CD14-positive monocyte (primary cell): ENCODE measurements around the gene CES3. TPM values are rescaled to one million over a fixed set of nuclear protein-coding genes. Genes with fewer than 3 reads are reported as not detected.
A peak's percentile ranks its signal among the peaks of the same experiment; 100 is the strongest.

Experiments
- DNase-seq, 3 donors: peaks; one replicate each; pipeline ENCODE4 v3.0.0-alpha.2; 2011 to 2022
- H2AFZ ChIP-seq: 2 replicates; pipeline ENCODE4 v1.6.0; 2012; ENCODE audit warnings: mild to moderate bottlenecking, low read depth, low read length, inconsistent platforms; ENCODE audit not compliant: insufficient read depth, poor library complexity, severe bottlenecking
- H3K27ac ChIP-seq, 2 donors: 1 replicate in 1 of 2; 2 replicates in 1 of 2; pipeline ENCODE4 v1.5.1; 2012 to 2013; ENCODE audit warnings: low read length in 2 of 2, control low read depth in 1 of 2, inconsistent platforms in 1 of 2, low read depth in 1 of 2, mild to moderate bottlenecking in 1 of 2
- H3K27me3 ChIP-seq, 2 donors: one replicate each; pipeline versions ENCODE4 v1.6.0 to v1.6.1; 2011 to 2013; ENCODE audit warnings: low read length in 2 of 2; ENCODE audit not compliant: control insufficient read depth in 2 of 2, insufficient read depth in 2 of 2
- H3K36me3 ChIP-seq, 2 donors: replicated peaks in 1 of 2; 1 replicate in 1 of 2; 2 replicates in 1 of 2; pipeline versions ENCODE4 v1.5.1 to v1.6.1; 2012 to 2013; ENCODE audit warnings: low read length in 2 of 2, control low read depth in 1 of 2, inconsistent platforms in 1 of 2, mild to moderate bottlenecking in 1 of 2; ENCODE audit not compliant: insufficient read depth in 2 of 2, control insufficient read depth in 1 of 2
- H3K4me1 ChIP-seq, 2 donors: 1 replicate in 1 of 2; 2 replicates in 1 of 2; pipeline versions ENCODE4 v1.5.1 to v1.6.1; 2012 to 2013; ENCODE audit warnings: low read length in 2 of 2, control low read depth in 1 of 2, inconsistent platforms in 1 of 2, mild to moderate bottlenecking in 1 of 2, moderate library complexity in 1 of 2; ENCODE audit not compliant: insufficient read depth in 2 of 2, control insufficient read depth in 1 of 2
- H3K4me2 ChIP-seq: replicated peaks from 2 replicates; pipeline ENCODE3; 2012; ENCODE audit warnings: low read length, moderate library complexity, mild to moderate bottlenecking; ENCODE audit not compliant: poor library complexity, severe bottlenecking; ENCODE audit errors: extremely low read depth
- H3K4me3 ChIP-seq, 3 experiments: fragments of 200-600 bp in 1 of 3; sonication (generic) in 1 of 3; replicated peaks in 1 of 3; 1 replicate in 2 of 3; 2 replicates in 1 of 3; pipeline ENCODE4 v1.5.1; 2011 to 2013; ENCODE audit warnings: low read length in 3 of 3, mild to moderate bottlenecking in 3 of 3, control low read depth in 2 of 3, low read depth in 2 of 3, inconsistent platforms in 1 of 3, moderate library complexity in 1 of 3
- H3K79me2 ChIP-seq: 2 replicates; pipeline ENCODE4 v1.6.0; 2012; ENCODE audit warnings: mild to moderate bottlenecking, control low read depth, inconsistent platforms, low read length, moderate library complexity; ENCODE audit not compliant: insufficient read depth
- H3K9ac ChIP-seq: 2 replicates; pipeline ENCODE4 v1.6.0; 2017; ENCODE audit warnings: low read length, mild to moderate bottlenecking; ENCODE audit not compliant: insufficient read depth, poor library complexity, severe bottlenecking
- H3K9me3 ChIP-seq, 2 donors: replicated peaks in 1 of 2; 1 replicate in 1 of 2; 2 replicates in 1 of 2; pipeline versions ENCODE4 v1.5.1 to v1.6.1; 2012 to 2013; ENCODE audit warnings: low read length in 2 of 2, control low read depth in 1 of 2; ENCODE audit not compliant: control insufficient read depth in 1 of 2, insufficient read depth in 1 of 2
- H4K20me1 ChIP-seq: 2 replicates; pipeline ENCODE4 v1.6.0; 2012; ENCODE audit warnings: mild to moderate bottlenecking, low read length, control low read depth, moderate library complexity; ENCODE audit not compliant: insufficient read depth
- H3K27ac Mint-ChIP-seq, 7 donors: one replicate each; pipeline ENCODE4 v1.8.0; 2020; ENCODE audit warnings: mild to moderate bottlenecking in 7 of 7, mixed read lengths in 7 of 7, moderate library complexity in 6 of 7, inconsistent platforms in 2 of 7
- H3K27me3 Mint-ChIP-seq, 3 donors: one replicate each; pipeline ENCODE4 v1.8.0; 2021 to 2022; ENCODE audit warnings: low read depth in 3 of 3, mild to moderate bottlenecking in 3 of 3, mixed read lengths in 3 of 3, moderate library complexity in 3 of 3, inconsistent platforms in 1 of 3
- H3K36me3 Mint-ChIP-seq, 2 donors: one replicate each; pipeline ENCODE4 v1.8.0; 2020; ENCODE audit warnings: mixed read lengths in 2 of 2, inconsistent platforms in 1 of 2, mild to moderate bottlenecking in 1 of 2
- H3K4me1 Mint-ChIP-seq: one replicate; pipeline ENCODE4 v1.8.0; 2020; ENCODE audit warnings: mild to moderate bottlenecking, mixed read lengths
- H3K4me3 Mint-ChIP-seq, 2 donors: one replicate each; pipeline ENCODE4 v1.8.0; 2020; ENCODE audit warnings: mild to moderate bottlenecking in 2 of 2, mixed read lengths in 2 of 2, moderate library complexity in 1 of 2
- H3K9me3 Mint-ChIP-seq, 7 donors: one replicate each; pipeline ENCODE4 v1.8.0; 2020 to 2022; ENCODE audit warnings: mixed read lengths in 7 of 7, mild to moderate bottlenecking in 6 of 7, moderate library complexity in 6 of 7, inconsistent platforms in 2 of 7
- WGBS: methylation state at CpG from one replicate; pipeline ENCODE4 v1.1.5; 2013; ENCODE audit warnings: missing lambda C conversion rate; ENCODE audit not compliant: insufficient coverage; 5-methylcytosine and 5-hydroxymethylcytosine counted together
- intact Hi-C, 2 donors: fragments of 100-400 bp; cut with micrococcal nuclease; formaldehyde crosslinking; loops; one replicate each; pipeline versions ENCODE4 v1.15.0 to v1.15.1; 2023
- polyA plus RNA-seq, 3 donors: library from polyadenylated mRNA; depleted of rRNA in 1 of 3; unstranded in 2 of 3; stranded (reverse) in 1 of 3; fragments of 300-500 nt in 2 of 3; fragments of >200 nt in 1 of 3; fragmentation: Illumina TruSeq in 2 of 3; gene quantifications; 1 replicate in 2 of 3; 2 replicates in 1 of 3; pipeline ENCODE4 v1.2.3, GENCODE V29; 2012 to 2021
- TF ChIP-seq, protein P1 (sequence below): fragments of 200-600 bp; IDR thresholded peaks from one replicate; pipeline ENCODE4 v1.8.0; 2022; ENCODE audit warnings: antibody characterized with exemption, mild to moderate bottlenecking

CES3 gene
- polyA plus RNA-seq, 3 donors, result 0.48 TPM; not detected in 2

DNA sequence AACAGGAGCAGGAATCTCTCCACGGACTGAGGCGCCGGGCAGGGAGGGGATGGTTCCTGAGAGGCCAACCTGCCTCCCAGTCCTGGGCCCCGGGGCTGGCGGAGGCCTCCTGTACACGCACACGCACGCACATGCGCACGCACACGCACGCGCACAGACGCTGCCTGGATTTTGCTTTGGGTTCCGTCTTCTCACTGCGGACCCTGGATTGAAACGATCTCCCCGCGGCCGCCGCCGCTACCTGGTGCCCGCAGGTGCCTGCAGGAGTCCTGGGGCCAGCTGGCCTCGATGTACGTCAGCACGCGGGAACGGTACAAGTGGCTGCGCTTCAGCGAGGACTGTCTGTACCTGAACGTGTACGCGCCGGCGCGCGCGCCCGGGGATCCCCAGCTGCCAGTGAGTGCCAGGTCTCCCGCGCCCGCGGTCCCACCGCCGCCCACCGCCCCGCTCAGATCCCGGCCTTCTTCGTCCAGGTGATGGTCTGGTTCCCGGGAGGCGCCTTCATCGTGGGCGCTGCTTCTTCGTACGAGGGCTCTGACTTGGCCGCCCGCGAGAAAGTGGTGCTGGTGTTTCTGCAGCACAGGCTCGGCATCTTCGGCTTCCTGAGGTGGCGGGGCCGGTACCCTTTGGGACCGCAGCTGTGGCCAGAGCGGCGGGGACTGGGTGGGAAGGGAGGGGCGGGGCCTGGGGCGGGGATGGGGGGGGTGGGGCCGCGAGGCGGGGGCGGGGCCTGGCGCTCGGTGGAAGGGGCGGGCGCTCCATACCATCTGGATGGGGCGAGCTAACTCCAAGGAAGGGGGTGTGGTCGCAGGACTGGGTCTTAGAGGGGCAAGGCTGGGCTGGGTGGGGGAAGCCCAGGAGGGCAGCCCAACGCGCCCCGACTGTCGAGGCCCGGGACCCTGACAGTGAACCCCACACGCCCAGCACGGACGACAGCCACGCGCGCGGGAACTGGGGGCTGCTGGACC, 39.6 kb downstream of the CES3 start:
- Mint-ChIP-seq H3K27me3 (peaks cover 11 to 35% (median 22%) of the 10 kb centered on the region in 3 donors), H3K4me3 (peak overlapping the region; percentile 86 to 95), H3K9me3 (no peaks in the 10 kb centered on the region), H3K27ac (no peak overlapping the region), H3K36me3 (peaks cover 14 to 26% of the 10 kb centered on the region in 2 donors), H3K4me1 (peaks cover 8% of the 10 kb centered on the region)
- H3K4me1 ChIP-seq, result peaks cover 8 to 13% of the 10 kb centered on the region in 2 donors
- peak overlapping the region; percentile 89 for H3K4me2 ChIP-seq
- 10% methylated on average over 74 of the region's 89 CpGs for WGBS
- H3K9me3 ChIP-seq, result no peaks in the 10 kb centered on the region
- H3K9ac ChIP-seq, result peak overlapping the region; percentile 56
- intact Hi-C loops, result no loop called here
- TF ChIP-seq, protein P1, sequence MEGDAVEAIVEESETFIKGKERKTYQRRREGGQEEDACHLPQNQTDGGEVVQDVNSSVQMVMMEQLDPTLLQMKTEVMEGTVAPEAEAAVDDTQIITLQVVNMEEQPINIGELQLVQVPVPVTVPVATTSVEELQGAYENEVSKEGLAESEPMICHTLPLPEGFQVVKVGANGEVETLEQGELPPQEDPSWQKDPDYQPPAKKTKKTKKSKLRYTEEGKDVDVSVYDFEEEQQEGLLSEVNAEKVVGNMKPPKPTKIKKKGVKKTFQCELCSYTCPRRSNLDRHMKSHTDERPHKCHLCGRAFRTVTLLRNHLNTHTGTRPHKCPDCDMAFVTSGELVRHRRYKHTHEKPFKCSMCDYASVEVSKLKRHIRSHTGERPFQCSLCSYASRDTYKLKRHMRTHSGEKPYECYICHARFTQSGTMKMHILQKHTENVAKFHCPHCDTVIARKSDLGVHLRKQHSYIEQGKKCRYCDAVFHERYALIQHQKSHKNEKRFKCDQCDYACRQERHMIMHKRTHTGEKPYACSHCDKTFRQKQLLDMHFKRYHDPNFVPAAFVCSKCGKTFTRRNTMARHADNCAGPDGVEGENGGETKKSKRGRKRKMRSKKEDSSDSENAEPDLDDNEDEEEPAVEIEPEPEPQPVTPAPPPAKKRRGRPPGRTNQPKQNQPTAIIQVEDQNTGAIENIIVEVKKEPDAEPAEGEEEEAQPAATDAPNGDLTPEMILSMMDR, result no peak
- peaks cover 8% of the 10 kb centered on the region for H4K20me1 ChIP-seq
- H3K27me3 ChIP-seq, result peaks cover 0 to 10% of the 10 kb centered on the region in 2 donors
- DNase-seq, result peak; percentile 20 to 39 (median 20)
- peak overlapping the region; percentile 95 for H2AFZ ChIP-seq
- H3K79me2 ChIP-seq, result no peaks in the 10 kb centered on the region
- no peak overlapping the region for H3K27ac ChIP-seq
- peaks cover 0 to 9% of the 10 kb centered on the region in 2 donors for H3K36me3 ChIP-seq
- peak overlapping the region; percentile 53 to 84 (median 79) for H3K4me3 ChIP-seq

DNA sequence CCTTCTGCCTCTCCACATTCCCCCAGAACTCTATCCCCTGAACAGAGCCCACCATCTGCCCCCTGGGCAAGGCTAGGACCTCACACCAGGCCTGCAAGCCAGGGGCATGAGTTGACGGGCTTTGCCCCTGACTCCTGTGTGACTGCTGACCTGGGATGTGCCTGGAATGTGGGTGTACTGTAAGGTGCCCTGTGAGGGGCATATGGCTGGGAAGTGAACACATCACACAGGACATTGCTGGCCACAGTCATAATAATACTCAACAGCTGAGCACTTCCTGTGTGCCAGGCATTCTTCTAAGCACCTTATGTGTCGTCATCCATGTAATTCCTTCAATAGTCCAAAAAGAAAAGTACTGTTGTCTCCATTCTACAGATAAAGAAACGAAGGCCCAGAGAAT, 40.7 kb downstream of the CES3 start:
- no peak overlapping the region for H3K4me3 ChIP-seq
- no peak overlapping the region for H3K4me2 ChIP-seq
- H2AFZ ChIP-seq, result no peak overlapping the region
- H3K4me1 ChIP-seq, result peaks cover 8 to 13% of the 10 kb centered on the region in 2 donors
- Mint-ChIP-seq H3K9me3 (no peaks in the 10 kb centered on the region), H3K36me3 (peaks cover 17 to 26% of the 10 kb centered on the region in 2 donors), H3K27me3 (peaks cover 11 to 35% (median 21%) of the 10 kb centered on the region in 3 donors), H3K4me3 (peak overlapping the region in 1 of 2 donors; percentile 67), H3K27ac (no peak overlapping the region), H3K4me1 (peaks cover 8% of the 10 kb centered on the region)
- intact Hi-C loops, result no loop called here
- H4K20me1 ChIP-seq, result peaks cover 8% of the 10 kb centered on the region
- WGBS, result no CpG with 5 or more reads among the region's 3 CpGs
- H3K36me3 ChIP-seq, result peaks cover 0 to 9% of the 10 kb centered on the region in 2 donors
- H3K9ac ChIP-seq, result no peak overlapping the region
- no peak for DNase-seq
- TF ChIP-seq, protein P1, result no peak
- H3K9me3 ChIP-seq, result no peaks in the 10 kb centered on the region
- H3K79me2 ChIP-seq, result no peaks in the 10 kb centered on the region
- H3K27me3 ChIP-seq, result peaks cover 0 to 10% of the 10 kb centered on the region in 2 donors
- H3K27ac ChIP-seq, result no peak overlapping the region
